H1 (cell line): ENCODE results near the gene CYP2C19.

Source experiments
- CTCF ChIP-seq, 3 experiments: IDR thresholded peaks; 1 replicate in 2 of 3; 2 replicates in 1 of 3; pipeline versions ENCODE4 v1.5.1 to v1.6.1; 2011; ENCODE audit warnings: low read length in 3 of 3, mild to moderate bottlenecking in 3 of 3, inconsistent platforms in 2 of 3, low read depth in 1 of 3, moderate library complexity in 1 of 3; ENCODE audit not compliant: insufficient read depth in 1 of 3; ENCODE audit errors: control extremely low read depth in 1 of 3
- YY1 ChIP-seq: IDR thresholded peaks from 2 replicates; pipeline ENCODE4 v1.6.1; 2011; ENCODE audit warnings: low read depth, mild to moderate bottlenecking, low read length

GRCh38 chr10:94902570-94902969, 140.1 kb downstream of the CYP2C19 start:
- TF ChIP-seq CTCF (IDR thresholded peaks at IDR 0.05; ENCODE audit: control extremely low read depth in 1 of 3, insufficient read depth in 1 of 3, low read depth in 1 of 3, low read length in 3 of 3) (no peak), YY1 (no peak)
